K562 (cell line): ENCODE results near the gene GZF1. TPM values are rescaled to one million over a fixed set of nuclear protein-coding genes. Genes with fewer than 3 reads are reported as not detected.

Experiments used
- ATAC-seq: fragments of 200-7000 bp; cut with Tn5 transposase; 3 replicates; pipeline ENCODE4 v1.9.1; 2020; ENCODE audit warnings: moderate library complexity
- BruUV-seq: library from RNA; stranded (reverse); fragments of 400-500 nt; replicated peaks from 2 replicates; lab custom pipeline; 2021; lab: Mats Ljungman, UMichigan
- CTCF ChIA-PET: fragments of 300-600 bp; formaldehyde crosslinking; extraction: SDS; loops from one replicate; lab custom pipeline; 2021; ENCODE audit warnings: low intra/inter-chr PET ratio; lab: Yijun Ruan, JAX
- POLR2A ChIA-PET: fragments of 300-600, 350-650 bp; sonication (Branson Sonifier 250); formaldehyde crosslinking; extraction: SDS; loops from one replicate; lab custom pipeline; 2021; ENCODE audit warnings: antibody characterized with exemption, inconsistent platforms; lab: Yijun Ruan, JAX
- DNase-seq, 4 experiments: peaks; one replicate each; pipeline versions ENCODE4 v3.0.0 to v3.0.0-alpha.2; 2011 to 2018; ENCODE audit warnings: low spot score in 3 of 4, mixed read lengths in 3 of 4; ENCODE audit errors: extremely low read depth in 1 of 4
- FAIRE-seq: peaks from 2 replicates; lab custom pipeline; 2011; peaks lifted over from hg19 to GRCh38; lab: Jason Lieb, UNC
- H2AFZ ChIP-seq: 2 replicates; pipeline ENCODE4 v1.6.0; 2011; ENCODE audit warnings: low read depth, low read length, control low read depth, inconsistent platforms
- H3K27ac ChIP-seq: fragments of 200-600 bp; 3 replicates; pipeline ENCODE4 v1.8.0; 2011; ENCODE audit warnings: low read depth, mild to moderate bottlenecking, control low read depth, inconsistent platforms, low read length, moderate library complexity, mixed read lengths; ENCODE audit errors: extremely low read depth
- H3K27me3 ChIP-seq, 2 experiments: fragments of 300-600 bp in 1 of 2; 2 replicates in 1 of 2; 3 replicates in 1 of 2; pipeline versions ENCODE4 v1.6.0 to v1.8.0; 2011; ENCODE audit warnings: inconsistent platforms in 2 of 2, low read length in 2 of 2, mild to moderate bottlenecking in 1 of 2, mixed read lengths in 1 of 2, moderate library complexity in 1 of 2; ENCODE audit not compliant: control insufficient read depth in 2 of 2, insufficient read depth in 2 of 2
- H3K36me3 ChIP-seq: fragments of 300-600 bp; 3 replicates; pipeline ENCODE4 v1.8.0; 2011; ENCODE audit warnings: mild to moderate bottlenecking, low read length, inconsistent platforms; ENCODE audit not compliant: control insufficient read depth, insufficient read depth
- H3K4me1 ChIP-seq, 2 experiments: fragments of 200-600 bp in 1 of 2; replicated peaks in 1 of 2; 2 replicates in 1 of 2; 3 replicates in 1 of 2; pipeline versions ENCODE4 v1.5.1 to v1.8.0; 2011; ENCODE audit warnings: inconsistent platforms in 2 of 2, low read length in 2 of 2, mild to moderate bottlenecking in 1 of 2, mixed read lengths in 1 of 2, moderate library complexity in 1 of 2; ENCODE audit not compliant: control insufficient read depth in 2 of 2, insufficient read depth in 2 of 2
- H3K4me2 ChIP-seq: 2 replicates; pipeline ENCODE4 v1.6.1; 2011; ENCODE audit warnings: low read length, control low read depth, inconsistent platforms, mixed read lengths; ENCODE audit not compliant: insufficient read depth
- H3K4me3 ChIP-seq: fragments of 200-600 bp; sonication (generic), shearing (Covaris generic); 2 replicates; pipeline ENCODE4 v1.5.1; 2016; ENCODE audit warnings: control low read depth, inconsistent platforms
- H3K79me2 ChIP-seq: fragments of 200-600 bp; 3 replicates; pipeline ENCODE4 v1.8.0; 2011; ENCODE audit warnings: low read length, inconsistent platforms; ENCODE audit not compliant: control insufficient read depth, insufficient read depth
- H3K9ac ChIP-seq, 2 experiments: 2 replicates each; pipeline versions ENCODE4 v1.6.0 to v1.6.1; 2011; ENCODE audit warnings: low read depth in 2 of 2, low read length in 2 of 2, control low read depth in 1 of 2, inconsistent platforms in 1 of 2, mild to moderate bottlenecking in 1 of 2, mixed read lengths in 1 of 2; ENCODE audit not compliant: insufficient read depth in 1 of 2
- H3K9me1 ChIP-seq: one replicate; pipeline ENCODE4 v1.6.0; 2011; ENCODE audit warnings: inconsistent platforms, mild to moderate bottlenecking, low read length, moderate library complexity; ENCODE audit not compliant: control insufficient read depth, insufficient read depth
- H3K9me3 ChIP-seq: replicated peaks from 2 replicates; pipeline ENCODE4 v1.5.1; 2011; ENCODE audit warnings: low read depth, low read length, inconsistent platforms; ENCODE audit not compliant: control insufficient read depth, insufficient read depth
- H4K20me1 ChIP-seq: replicated peaks from 2 replicates; pipeline ENCODE4 v1.6.1; 2011; ENCODE audit warnings: low read length, inconsistent platforms, mixed read lengths; ENCODE audit not compliant: control insufficient read depth, insufficient read depth
- CHCHD3 ChIP-seq: fragments of 250-450 bp; sonication (Bioruptor Pico); IDR thresholded peaks from 2 replicates; pipeline ENCODE4 v2.1.2; 2022; ENCODE audit warnings: mild to moderate bottlenecking
- CHD1 ChIP-seq: fragments of 200-600 bp; sonication (generic); IDR thresholded peaks from one replicate; pipeline ENCODE4 v1.6.1; 2012; ENCODE audit warnings: mild to moderate bottlenecking, moderate library complexity, low read length, inconsistent platforms
- E2F8 ChIP-seq: fragments of 450-650 bp; IDR thresholded peaks from 2 replicates; pipeline ENCODE4 v1.7.1; 2018; ENCODE audit warnings: mild to moderate bottlenecking, low read depth; ENCODE audit not compliant: partially characterized antibody
- HLTF ChIP-seq: fragments of 450-650 bp; IDR thresholded peaks from 2 replicates; pipeline ENCODE4 v1.6.1; 2016
- MAFG ChIP-seq: fragments of 450-650 bp; conservative IDR thresholded peaks from 2 replicates; pipeline ENCODE4 v1.6.1; 2016; ENCODE audit warnings: missing genetic modification characterization, missing compliant biosample characterization
- MLLT1 ChIP-seq, 2 experiments: fragments of 450-650 bp; IDR thresholded peaks; 2 replicates each; pipeline ENCODE4 v1.6.1; 2016
- NR2F6 ChIP-seq: fragments of 450-650 bp; formaldehyde crosslinking; IDR thresholded peaks from 2 replicates; pipeline ENCODE4 v1.4.0; 2020; ENCODE audit warnings: mild to moderate bottlenecking
- PHF21A ChIP-seq: fragments of 450-650 bp; IDR thresholded peaks from 2 replicates; pipeline ENCODE4 v1.6.1; 2017; ENCODE audit warnings: low read depth, borderline replicate concordance
- SIN3B ChIP-seq: fragments of 450-650 bp; IDR thresholded peaks from 2 replicates; pipeline ENCODE4 v1.6.1; 2017; ENCODE audit warnings: low read depth, mild to moderate bottlenecking, moderate library complexity
- SMC3 ChIP-seq: conservative IDR thresholded peaks from 2 replicates; pipeline ENCODE4 v1.6.1; 2011; ENCODE audit warnings: low read depth, low read length, improper control_type of control experiment; ENCODE audit not compliant: insufficient read depth
- TCF15 ChIP-seq: fragments of 250-450 bp; sonication (Bioruptor Pico); IDR thresholded peaks from 2 replicates; pipeline ENCODE4 v1.8.0; 2022; ENCODE audit warnings: moderate library complexity, mild to moderate bottlenecking, inconsistent platforms
- TCF3 ChIP-seq: sonication (generic); formaldehyde crosslinking; IDR thresholded peaks from 2 replicates; pipeline ENCODE4 v1.4.0; 2020; ENCODE audit warnings: mild to moderate bottlenecking, missing genetic modification reagents
- ZBTB1 ChIP-seq: sonication (generic); formaldehyde crosslinking; IDR thresholded peaks from 2 replicates; pipeline ENCODE4 v1.8.1; 2023; ENCODE audit warnings: missing genetic modification reagents, low read depth, mild to moderate bottlenecking, borderline replicate concordance
- ZBTB49 ChIP-seq: sonication (generic); formaldehyde crosslinking; IDR thresholded peaks from 2 replicates; pipeline ENCODE4 v1.8.0; 2022; ENCODE audit warnings: missing genetic modification reagents, mild to moderate bottlenecking, borderline replicate concordance
- ZNF384 ChIP-seq: IDR thresholded peaks from 2 replicates; pipeline ENCODE4 v1.6.1; 2012; ENCODE audit warnings: low read depth, low read length, improper control_type of control experiment
- ZNF431 ChIP-seq: sonication (generic); formaldehyde crosslinking; IDR thresholded peaks from 2 replicates; pipeline ENCODE4 v1.8.0; 2022; ENCODE audit warnings: mild to moderate bottlenecking, missing genetic modification reagents
- WGBS: fragments of 100-300 bp; shearing (Covaris generic); methylation state at CpG from one replicate; pipeline ENCODE4 v1.1.6; 2016; ENCODE audit warnings: low coverage, mixed read lengths; ENCODE audit not compliant: insufficient coverage; ENCODE audit errors: missing lambda C conversion rate; 5-methylcytosine and 5-hydroxymethylcytosine counted together
- in situ Hi-C: fragments of 300-500 bp; cut with MboI; formaldehyde crosslinking; loops from 4 replicates; pipeline ENCODE4 v1.15.0; 2018; ENCODE audit warnings: inconsistent platforms, mixed read lengths
- intact Hi-C: fragments of 100-400 bp; cut with micrococcal nuclease; formaldehyde crosslinking; loops from 2 replicates; pipeline ENCODE4 v1.14.2; 2022
- polyA plus RNA-seq, 8 experiments: library from polyadenylated mRNA; depleted of rRNA in 4 of 8; stranded (reverse) in 5 of 8; unstranded in 3 of 8; fragments of >200 nt; fragmentation: Nextera tagmentation in 2 of 8; fragmentation: Illumina TruSeq in 1 of 8; extraction: Ambion mirVana in 2 of 8; extraction: Trizol in 1 of 8; gene quantifications; 2 replicates each; pipeline versions ENCODE4 v1.2.1 to v1.2.3, GENCODE V29; 2011 to 2014; ENCODE audit warnings: inconsistent platforms in 1 of 8, missing spikeins in 1 of 8
- total RNA-seq, 7 experiments: library from RNA; depleted of rRNA in 6 of 7; stranded (reverse); fragments of >200 nt in 6 of 7; fragmentation: Illumina TruSeq in 2 of 7; extraction: Trizol in 2 of 7; gene quantifications; 2 replicates each; pipeline versions ENCODE4 v1.2.1 to v1.2.3, GENCODE V29; 2011 to 2021; ENCODE audit warnings: low replicate concordance in 1 of 7

The GZF1 gene
- total and polyA plus RNA-seq, 9 of the 15 experiments (the other 6 are each of a cell fraction or from before 2014, with no cell fraction given) = 1.2 to 15.7 (median 7.4) TPM

- no peak for TF ChIP-seq HLTF
- no peak for TF ChIP-seq ZNF384
- TF ChIP-seq NR2F6 = no peak
- TF ChIP-seq TCF15 (CRISPR knock-in tag) = no peak
- TF ChIP-seq CHD1 = no peak
- TF ChIP-seq ZBTB1 = no peak
Measured at GRCh38 chr20:23315099-23315498, 46.9 kb upstream of the GZF1 start (continued).

- WGBS = 16% methylated on average over 3 of the region's 3 CpGs
- Histone ChIP-seq H2AFZ (no peak overlapping the region), H3K27ac (no peak overlapping the region), H3K9me3 (no peaks in the 10 kb centered on the region), H3K9me1 (no peaks in the 10 kb centered on the region), H3K79me2 (no peaks in the 10 kb centered on the region), H3K4me2 (no peak overlapping the region), H4K20me1 (no peaks in the 10 kb centered on the region; the same call in 1 of the 2 replicates), H3K9ac (no peak overlapping the region), H3K4me1 (peaks cover 0 to 9% of the 10 kb centered on the region in 2 experiments; a peak in 2 of 5 replicates), H3K36me3 (no peaks in the 10 kb centered on the region), H3K27me3 (peaks cover 0 to 12% of the 10 kb centered on the region in 2 experiments; a peak in 2 of 5 replicates), H3K4me3 (no peak overlapping the region)
- POLR2A ChIA-PET = interaction anchor here (1.1 kb wide), 1 partner anchor 11 kb away, joined by 3 read pairs; no protein-coding TSS in a partner anchor
- intact Hi-C loops = no loop called here
- ATAC-seq (no peak), DNase-seq (no peak), FAIRE-seq (no peak)
- in situ Hi-C loops = no loop called here
- BruUV-seq = no TSS peak
- CTCF ChIA-PET = no interaction called here
- TF ChIP-seq MLLT1 (IDR thresholded peaks at IDR 0.05) = no peak
- TF ChIP-seq TCF3 (CRISPR knock-in tag) = no peak
- no peak for TF ChIP-seq PHF21A
- no peak for TF ChIP-seq SMC3
- no peak for TF ChIP-seq SIN3B
- no peak for TF ChIP-seq E2F8
- TF ChIP-seq ZBTB49 (CRISPR knock-in tag) = no peak
- no peak for TF ChIP-seq ZNF431 (CRISPR knock-in tag)
- no peak for TF ChIP-seq MAFG (tag)
- TF ChIP-seq CHCHD3 = no peak
Measured at GRCh38 chr20:23316626-23317025, 45.4 kb upstream of the GZF1 start.
